H1 (cell line): ENCODE results near the gene GADD45A. TPM values are rescaled to one million over a fixed set of nuclear protein-coding genes. Genes with fewer than 3 reads are reported as not detected.

Experiments
- CHD2 ChIP-seq: IDR thresholded peaks from 2 replicates; pipeline ENCODE4 v1.6.1; 2012; ENCODE audit warnings: low read length, improper control_type of control experiment
- CHD7 ChIP-seq: fragments of 300-600 bp; sonication (generic); IDR thresholded peaks from 2 replicates; pipeline ENCODE4 v1.7.1; 2012; ENCODE audit warnings: low read length, moderate library complexity, mild to moderate bottlenecking, inconsistent platforms; ENCODE audit not compliant: insufficient replicate concordance
- EP300 ChIP-seq, 2 experiments: IDR thresholded peaks; 1 replicate in 1 of 2; 2 replicates in 1 of 2; pipeline ENCODE4 v1.6.1; 2011 to 2012; ENCODE audit warnings: low read depth in 2 of 2, low read length in 2 of 2, mild to moderate bottlenecking in 2 of 2, borderline replicate concordance in 1 of 2, inconsistent platforms in 1 of 2, moderate library complexity in 1 of 2
- GABPA ChIP-seq: IDR thresholded peaks from 2 replicates; pipeline ENCODE4 v1.6.1; 2011; ENCODE audit warnings: mild to moderate bottlenecking, low read length, moderate library complexity, borderline replicate concordance; ENCODE audit not compliant: insufficient read depth
- SAP30 ChIP-seq: fragments of 300-600 bp; sonication (generic); IDR thresholded peaks from 2 replicates; pipeline ENCODE4 v1.7.1; 2012; ENCODE audit warnings: low read length, moderate library complexity, mild to moderate bottlenecking, inconsistent platforms; ENCODE audit not compliant: insufficient read depth, insufficient replicate concordance
- SP4 ChIP-seq: IDR thresholded peaks from 2 replicates; pipeline ENCODE4 v1.6.1; 2012; ENCODE audit warnings: low read length, inconsistent platforms
- TAF1 ChIP-seq: IDR thresholded peaks from 2 replicates; pipeline ENCODE4 v1.6.1; 2011; ENCODE audit warnings: mild to moderate bottlenecking, low read depth, low read length
- polyA plus RNA-seq, 7 experiments: library from polyadenylated mRNA; depleted of rRNA in 3 of 7; stranded (reverse) in 5 of 7; unstranded in 2 of 7; fragments of >200 nt in 5 of 7; fragments of 200-250 nt in 2 of 7; gene quantifications; 1 replicate in 5 of 7; 2 replicates in 1 of 7; 4 replicates in 1 of 7; pipeline versions ENCODE4 v1.2.1 to v1.2.3, GENCODE V29; 2011 to 2013; ENCODE audit warnings: missing spikeins in 2 of 7, mixed read lengths in 2 of 7
- total RNA-seq: library from RNA; stranded (reverse); fragmentation: NEBNext Ultra II Directional; extraction: Animal tissue kit (Norgen Biotek cat#: 25700); gene quantifications from 2 replicates; pipeline ENCODE4 v1.2.1, GENCODE V29; 2021

The GADD45A gene
- total and polyA plus RNA-seq, 2 of the 8 experiments (the other 6 are each of a cell fraction or from before 2014, with no cell fraction given), result 7.6 to 15.6 TPM

- TF ChIP-seq CHD7, result no peak
- no peak for TF ChIP-seq CHD2
- TF ChIP-seq TAF1, result no peak
- no peak for TF ChIP-seq GABPA
- TF ChIP-seq SP4, result no peak
- TF ChIP-seq EP300 (IDR thresholded peaks at IDR 0.05; ENCODE audit: borderline replicate concordance in 1 of 2, low read depth in 2 of 2, low read length in 2 of 2), result no peak
- no peak for TF ChIP-seq SAP30
Observed at GRCh38 chr1:67653304-67653703, 31.7 kb upstream of the GADD45A start (continued).
